Activated T-helper 9 cell treated with anti-CD3 and anti-CD28 coated beads, Interleukin-2, amount 50 U/mL, for 16 hours (primary cell): Measurements from ENCODE around the gene SLFN11.
"Not testable (repeated sequence)": the region's sequence is repeated elsewhere in the genome, so short reads cannot be mapped to it uniquely, and the experiment has no call there.

ENCODE experiments used
- DNase-seq: peaks from one replicate; pipeline ENCODE4 v3.0.0-alpha.2; 2020; ENCODE audit warnings: low read depth

Gene SLFN11, protein sequence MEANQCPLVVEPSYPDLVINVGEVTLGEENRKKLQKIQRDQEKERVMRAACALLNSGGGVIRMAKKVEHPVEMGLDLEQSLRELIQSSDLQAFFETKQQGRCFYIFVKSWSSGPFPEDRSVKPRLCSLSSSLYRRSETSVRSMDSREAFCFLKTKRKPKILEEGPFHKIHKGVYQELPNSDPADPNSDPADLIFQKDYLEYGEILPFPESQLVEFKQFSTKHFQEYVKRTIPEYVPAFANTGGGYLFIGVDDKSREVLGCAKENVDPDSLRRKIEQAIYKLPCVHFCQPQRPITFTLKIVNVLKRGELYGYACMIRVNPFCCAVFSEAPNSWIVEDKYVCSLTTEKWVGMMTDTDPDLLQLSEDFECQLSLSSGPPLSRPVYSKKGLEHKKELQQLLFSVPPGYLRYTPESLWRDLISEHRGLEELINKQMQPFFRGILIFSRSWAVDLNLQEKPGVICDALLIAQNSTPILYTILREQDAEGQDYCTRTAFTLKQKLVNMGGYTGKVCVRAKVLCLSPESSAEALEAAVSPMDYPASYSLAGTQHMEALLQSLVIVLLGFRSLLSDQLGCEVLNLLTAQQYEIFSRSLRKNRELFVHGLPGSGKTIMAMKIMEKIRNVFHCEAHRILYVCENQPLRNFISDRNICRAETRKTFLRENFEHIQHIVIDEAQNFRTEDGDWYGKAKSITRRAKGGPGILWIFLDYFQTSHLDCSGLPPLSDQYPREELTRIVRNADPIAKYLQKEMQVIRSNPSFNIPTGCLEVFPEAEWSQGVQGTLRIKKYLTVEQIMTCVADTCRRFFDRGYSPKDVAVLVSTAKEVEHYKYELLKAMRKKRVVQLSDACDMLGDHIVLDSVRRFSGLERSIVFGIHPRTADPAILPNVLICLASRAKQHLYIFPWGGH

GRCh38 chr17:35373534-35373983 is at the start of gene SLFN11:
Gene SLFN11, minus strand, starts transcription at chr17:35373621. Its CDS starts 9,814 bp downstream, at chr17:35363807.
- peak; percentile 82 for DNase-seq

- DNase-seq: not testable (repeated sequence)
Observed at GRCh38 chr17:35421069-35421468, 47.6 kb upstream of the SLFN11 start.

GRCh38 chr17:35416659-35417058 is 43.2 kb upstream of the SLFN11 start:
- DNase-seq: no peak

- not testable (repeated sequence) for DNase-seq
Observed at GRCh38 chr17:35414707-35415106, 41.3 kb upstream of the SLFN11 start.

DNA sequence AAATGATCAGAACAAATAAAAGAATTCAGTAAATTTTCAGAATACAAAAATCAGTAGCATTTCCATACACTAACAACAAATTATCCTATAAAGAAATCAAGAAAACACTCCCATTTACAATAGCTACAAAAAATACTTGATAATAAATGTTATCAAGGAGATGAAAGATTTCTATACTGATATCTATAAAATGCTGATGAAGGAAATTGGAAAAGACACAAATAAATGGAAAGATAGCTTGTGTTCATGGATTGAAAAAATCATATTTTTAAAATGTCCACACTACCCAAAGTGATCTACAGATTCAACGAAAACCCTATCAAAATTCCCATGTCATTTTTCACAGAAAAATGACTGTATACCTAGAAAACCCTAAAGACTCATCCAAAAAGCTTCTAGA is 40.8 kb upstream of the SLFN11 start:
- DNase-seq: no peak

- no peak for DNase-seq
Observed at GRCh38 chr17:35407531-35407930, 34.1 kb upstream of the SLFN11 start.

- DNase-seq: no peak
Observed at GRCh38 chr17:35406568-35406967, 33.1 kb upstream of the SLFN11 start.

- no peak for DNase-seq
Observed at GRCh38 chr17:35404360-35404759, 30.9 kb upstream of the SLFN11 start.

DNA sequence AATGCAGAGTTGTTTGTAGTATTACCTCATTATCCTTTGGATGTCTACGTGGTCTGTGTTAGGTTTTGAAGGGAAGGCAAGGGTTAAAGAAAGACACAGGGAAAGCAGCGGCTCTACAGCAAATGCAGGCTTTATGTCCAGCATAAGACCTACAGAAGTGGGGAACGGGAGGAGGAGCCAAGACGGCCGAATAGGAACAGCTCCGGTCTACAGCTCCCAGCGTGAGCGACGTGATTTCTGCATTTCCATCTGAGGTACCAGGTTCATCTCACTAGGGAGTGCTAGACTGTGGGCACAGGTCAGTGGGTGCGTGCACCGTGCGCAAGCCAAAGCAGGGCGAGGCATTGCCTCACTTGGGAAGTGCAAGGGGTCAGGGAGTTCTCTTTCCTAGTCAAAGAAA is 20.4 kb upstream of the SLFN11 start:
- not testable (repeated sequence) for DNase-seq

DNA sequence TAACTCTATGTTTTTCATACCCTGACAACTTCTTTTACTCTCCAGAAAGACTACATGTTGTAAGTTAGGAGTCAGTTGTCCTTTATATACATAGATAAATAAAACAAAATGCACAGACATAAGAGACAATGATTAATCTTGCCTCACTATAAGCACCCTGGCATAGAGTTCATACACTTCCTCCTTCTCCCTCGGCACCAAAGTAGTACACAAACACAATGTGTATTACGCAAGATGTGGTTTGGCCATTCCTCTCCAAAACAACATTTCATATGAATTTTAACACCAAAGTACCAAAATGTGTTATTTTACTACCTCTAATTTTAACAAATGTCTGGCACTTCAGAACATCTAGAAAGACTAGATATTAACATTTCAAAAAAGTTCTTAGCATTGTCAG is 17.2 kb upstream of the SLFN11 start:
- DNase-seq: no peak

DNA sequence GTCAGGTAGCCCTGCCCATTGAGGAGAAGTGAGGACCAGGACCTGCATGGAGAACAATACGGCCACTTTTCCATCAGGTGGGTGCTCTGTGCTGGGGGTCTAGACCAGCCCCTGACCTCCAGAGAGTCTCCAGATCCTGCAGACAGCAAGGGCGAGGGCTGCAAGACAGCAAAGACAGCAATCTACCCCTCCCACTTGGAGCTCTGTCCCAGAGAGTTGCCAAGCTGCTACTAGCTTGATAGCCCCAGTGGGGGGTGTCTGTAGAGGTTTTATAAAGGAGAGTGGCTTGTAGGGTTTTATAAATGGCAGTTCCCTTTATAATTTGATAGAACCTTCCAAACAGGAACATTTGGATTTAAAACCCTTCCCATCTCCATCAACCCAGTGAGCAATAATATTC is 16.7 kb upstream of the SLFN11 start:
- no peak for DNase-seq

- DNase-seq: no peak
Observed at GRCh38 chr17:35387496-35387895, 14.1 kb upstream of the SLFN11 start.

GRCh38 chr17:35377706-35378105 is 4.3 kb upstream of the SLFN11 start:
- DNase-seq: no peak

GRCh38 chr17:35377068-35377467 is 3.6 kb upstream of the SLFN11 start:
- no peak for DNase-seq

- DNase-seq: no peak
Observed at GRCh38 chr17:35376245-35376644, 2.8 kb upstream of the SLFN11 start.

DNA sequence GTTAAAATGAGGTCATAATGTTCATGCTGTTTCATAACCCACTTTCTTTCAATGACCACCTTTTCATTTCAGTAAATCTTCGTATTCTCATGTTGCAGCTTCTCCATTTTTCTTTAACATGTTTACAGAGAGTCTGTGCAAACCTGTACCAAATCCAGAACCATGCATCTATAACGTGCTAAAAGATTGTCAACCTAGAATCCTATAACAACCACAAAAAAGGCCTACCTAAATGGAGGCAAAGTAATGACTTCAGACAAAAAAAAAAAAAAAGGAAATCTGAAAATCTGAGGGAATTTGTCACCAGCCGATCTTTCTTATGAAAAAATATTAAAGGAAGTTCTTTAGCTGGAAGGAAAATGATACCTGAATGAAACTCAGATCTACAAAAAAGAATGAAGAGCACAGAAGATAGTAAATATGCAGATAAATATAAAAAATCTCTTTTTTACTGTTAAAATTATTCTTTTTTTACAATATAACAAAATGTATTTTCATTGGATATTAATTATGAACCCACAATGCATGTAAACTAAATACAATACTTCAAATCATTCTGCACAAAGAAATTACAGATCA is 1.4 kb upstream of the SLFN11 start:
- no peak for DNase-seq

DNA sequence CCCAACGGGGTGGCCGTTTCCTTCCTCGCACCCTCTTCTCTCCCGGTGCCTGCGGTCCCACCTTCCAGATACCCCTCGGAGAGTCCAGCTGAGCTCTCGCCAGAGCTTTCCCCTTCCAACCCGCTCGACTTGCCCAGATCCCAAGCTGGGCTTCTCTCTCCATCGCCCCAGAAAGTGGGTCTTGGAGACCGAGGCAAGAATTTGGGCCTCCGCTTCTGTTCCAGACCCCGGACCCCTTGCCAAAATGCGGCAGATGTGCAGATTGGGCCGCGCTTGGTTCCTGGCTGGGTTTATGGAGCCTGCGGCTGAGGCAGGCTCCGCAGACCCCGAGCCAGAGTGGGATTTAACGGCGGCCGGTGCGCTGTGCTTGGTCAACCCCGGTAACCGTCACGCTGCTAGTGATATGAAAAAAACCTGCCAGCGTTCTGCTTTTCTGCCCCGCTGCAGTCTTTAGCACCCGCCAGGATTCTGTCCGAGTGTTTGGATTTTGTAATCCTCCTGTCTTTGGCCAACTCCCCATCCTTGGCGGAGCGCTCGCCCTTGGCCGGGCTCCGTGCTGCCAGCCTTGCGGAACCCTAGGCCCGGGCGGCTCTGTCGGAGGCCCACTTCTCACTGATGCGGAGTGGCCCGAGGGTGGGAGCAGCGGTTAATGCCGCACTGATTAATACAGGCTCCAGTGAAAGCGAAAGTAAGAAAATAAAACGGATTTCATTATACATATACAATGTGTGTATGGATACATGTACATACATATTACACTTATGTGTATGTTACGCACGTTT is 754 bp upstream of the SLFN11 start:
- peak; percentile 31 for DNase-seq

DNA sequence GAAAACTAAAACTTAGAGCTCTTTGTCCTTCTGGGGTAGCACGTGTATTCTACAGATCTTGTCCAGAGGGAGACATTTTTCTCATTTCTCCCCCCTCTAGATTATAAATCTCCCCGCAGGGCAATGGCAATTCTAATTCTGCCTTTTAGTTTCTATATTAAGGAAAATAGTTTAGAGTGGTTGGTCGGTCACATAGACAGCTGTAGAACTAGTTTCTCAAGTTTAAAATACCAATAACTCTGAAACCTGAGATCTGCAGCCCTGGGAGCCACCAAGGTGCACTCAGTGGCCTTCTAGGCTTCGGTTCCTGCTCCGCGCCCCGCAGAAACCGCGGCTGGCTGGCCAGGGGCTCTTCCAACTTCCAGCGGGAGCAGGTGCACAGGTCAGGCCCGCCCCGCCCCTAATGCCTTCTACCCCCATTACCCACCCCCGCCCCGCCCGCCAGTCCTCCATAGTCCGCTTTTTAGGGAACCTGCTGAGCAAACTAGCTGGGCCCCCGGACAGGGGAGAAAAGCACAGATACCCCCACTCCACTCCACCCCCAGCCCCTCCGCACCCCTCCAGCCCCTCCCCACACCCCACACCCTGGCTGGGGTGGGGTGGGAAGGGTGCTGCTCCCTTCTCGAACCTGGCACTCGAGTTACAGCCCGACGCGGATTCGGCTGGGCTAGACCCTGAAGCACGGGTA is 431 bp downstream of the SLFN11 start:
- DNase-seq: peak; percentile 10

DNA sequence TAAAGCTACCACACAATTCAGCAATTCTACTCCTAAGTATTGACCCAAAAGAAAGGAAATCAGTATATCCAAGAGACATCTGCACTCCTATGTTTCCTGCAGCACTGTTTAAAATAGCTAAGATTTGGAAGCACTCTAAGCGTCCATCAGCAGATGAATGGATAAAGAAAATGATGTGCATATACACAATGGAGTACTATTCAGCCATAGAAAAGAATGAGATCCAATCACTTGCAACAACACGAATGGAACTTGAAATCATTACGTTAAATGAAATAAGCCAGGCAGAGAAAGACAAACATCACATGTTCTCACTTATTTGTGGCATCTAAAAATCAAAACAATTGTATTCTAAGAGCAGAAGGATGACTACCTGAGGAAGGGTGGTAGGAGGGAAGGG is 1.5 kb downstream of the SLFN11 start:
- DNase-seq: no peak

- no peak for DNase-seq
Observed at GRCh38 chr17:35368081-35368830, 5.2 kb downstream of the SLFN11 start.
